Astrocyte (in vitro differentiated cells and primary cell): ENCODE results near the gene KCNC2.

Experiments
- CTCF ChIP-seq: IDR thresholded peaks from 2 replicates; pipeline ENCODE4 v1.5.1; 2011; ENCODE audit warnings: low read depth, mild to moderate bottlenecking, inconsistent platforms, low read length, moderate library complexity; ENCODE audit not compliant: insufficient read depth
- EZH2 ChIP-seq: IDR thresholded peaks from 2 replicates; pipeline ENCODE4 v1.6.1; 2012; ENCODE audit warnings: mild to moderate bottlenecking, low read length, inconsistent platforms; ENCODE audit not compliant: insufficient read depth

GRCh38 chr12:75086091-75087038 lies 123.3 kb downstream of the KCNC2 start:
- TF ChIP-seq CTCF (no peak), EZH2 (no peak)
